ENCODE data around the gene L1CAM.

Gene L1CAM

GRCh38 chrX:153875391-153876111 is 10.4 kb downstream of the L1CAM start:
- peak; percentile 20 to 47 for DNase-seq (ENCODE audit: low read depth in 2 of 2)

- no peak for DNase-seq (ENCODE audit: low read depth in 2 of 2)
Measured at GRCh38 chrX:153874366-153875125, 11.4 kb downstream of the L1CAM start.

DNA sequence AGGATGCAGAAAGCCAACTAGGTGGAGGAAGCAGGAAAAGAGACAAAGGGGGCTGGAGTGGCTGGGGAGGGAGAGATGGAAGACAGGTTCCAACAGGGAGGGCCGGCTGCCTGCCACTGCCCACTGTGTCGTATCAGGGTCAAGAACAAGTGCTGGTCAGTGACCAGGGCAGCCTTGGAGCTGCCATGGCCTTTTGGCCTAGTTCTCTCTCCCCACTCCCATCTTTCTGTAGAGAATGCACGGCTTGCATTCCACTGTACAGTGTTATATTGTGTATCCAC is 11.9 kb downstream of the L1CAM start:
- no peak for DNase-seq (ENCODE audit: low read depth in 2 of 2)

DNA sequence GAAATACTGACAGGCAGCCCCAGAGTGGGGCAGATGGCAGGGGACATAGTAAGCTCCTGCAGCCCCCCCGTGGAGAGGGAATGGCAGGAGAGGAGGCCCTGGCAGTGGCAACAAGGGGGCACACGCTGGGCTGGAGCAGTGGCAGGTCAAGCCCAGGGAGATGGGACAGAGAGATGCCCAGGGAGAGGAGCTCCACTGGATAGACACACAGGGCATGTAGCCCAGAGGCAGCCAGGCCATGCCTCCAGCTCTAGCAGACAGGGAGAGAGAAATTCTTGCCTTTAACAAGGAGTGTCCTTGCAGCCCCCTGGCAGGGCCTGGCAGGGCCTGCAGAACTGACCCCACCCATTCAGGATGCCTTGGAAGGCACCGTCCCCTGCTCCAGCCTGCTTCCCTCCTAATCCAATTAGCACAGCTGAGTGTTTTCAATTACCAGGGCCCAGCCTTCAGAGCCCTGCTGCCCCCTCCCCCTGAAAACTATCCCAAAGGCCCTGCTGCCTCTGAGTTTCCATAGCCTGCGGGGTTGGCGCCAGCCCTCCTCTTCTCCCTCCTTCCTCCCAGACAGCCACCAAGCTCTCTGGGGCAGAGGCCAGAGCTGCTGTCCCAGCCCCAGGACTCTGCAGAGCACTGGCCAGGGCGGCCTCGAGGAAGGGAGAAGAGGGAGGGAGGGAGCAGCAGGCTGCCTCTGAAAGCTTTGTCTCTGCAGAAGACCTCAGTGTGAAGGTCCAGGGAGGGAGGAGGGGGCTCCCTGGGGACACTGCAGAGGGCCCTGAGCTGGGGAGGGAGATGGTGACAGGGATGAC is 12.5 kb downstream of the L1CAM start:
- no peak for DNase-seq (ENCODE audit: low read depth in 2 of 2)

GRCh38 chrX:153871946-153872878 is 13.8 kb downstream of the L1CAM start:
- no peak for DNase-seq (ENCODE audit: low read depth in 2 of 2)

GRCh38 chrX:153871451-153871850 is 14.5 kb downstream of the L1CAM start:
- no peak for DNase-seq (ENCODE audit: low read depth in 2 of 2)

GRCh38 chrX:153870791-153871360 is 15.1 kb downstream of the L1CAM start:
- no peak for DNase-seq (ENCODE audit: low read depth in 2 of 2)

- no peak for DNase-seq (ENCODE audit: low read depth in 2 of 2)
Measured at GRCh38 chrX:153870288-153870690, 15.7 kb downstream of the L1CAM start.

DNA sequence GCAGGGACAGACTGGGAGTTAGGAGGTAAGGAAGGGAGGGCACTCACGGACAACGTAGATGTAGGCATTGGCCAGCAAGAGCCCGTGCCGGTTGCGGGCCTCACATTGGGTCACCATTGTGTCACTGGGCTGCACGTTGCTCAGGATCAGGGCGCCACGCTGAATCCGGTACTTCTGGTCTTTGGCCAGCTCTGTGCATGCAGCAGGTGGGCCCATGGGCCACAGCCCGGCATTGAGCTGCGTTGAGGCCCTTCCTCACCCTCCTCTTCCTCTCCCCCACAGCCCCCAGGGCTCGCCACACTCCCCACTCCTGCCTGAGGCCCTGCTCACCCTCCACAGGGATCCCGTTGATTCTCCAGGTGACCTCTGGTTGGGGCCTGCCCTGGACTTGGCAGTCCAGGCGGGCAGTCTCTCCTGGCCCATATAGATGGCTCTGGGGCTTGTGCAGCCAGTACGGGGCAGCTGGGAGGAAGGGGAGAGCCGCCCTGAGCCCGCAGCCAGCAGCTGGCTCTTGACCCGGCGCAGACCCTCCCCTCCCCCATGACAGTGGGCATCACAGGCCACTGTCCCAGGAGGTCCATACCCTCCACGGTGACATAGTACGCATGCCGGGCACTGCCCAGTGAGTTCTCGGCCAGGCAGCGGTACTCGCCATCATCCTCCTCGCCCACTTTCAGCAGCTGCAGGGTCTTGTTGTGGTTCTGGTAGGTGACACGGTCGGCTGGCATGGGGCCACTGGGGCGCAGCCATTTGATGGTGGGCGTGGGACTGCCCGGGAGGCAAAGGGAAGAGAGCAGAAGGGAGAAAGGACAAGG is 16.3 kb downstream of the L1CAM start:
- DNase-seq (ENCODE audit: low read depth in 2 of 2): no peak

DNA sequence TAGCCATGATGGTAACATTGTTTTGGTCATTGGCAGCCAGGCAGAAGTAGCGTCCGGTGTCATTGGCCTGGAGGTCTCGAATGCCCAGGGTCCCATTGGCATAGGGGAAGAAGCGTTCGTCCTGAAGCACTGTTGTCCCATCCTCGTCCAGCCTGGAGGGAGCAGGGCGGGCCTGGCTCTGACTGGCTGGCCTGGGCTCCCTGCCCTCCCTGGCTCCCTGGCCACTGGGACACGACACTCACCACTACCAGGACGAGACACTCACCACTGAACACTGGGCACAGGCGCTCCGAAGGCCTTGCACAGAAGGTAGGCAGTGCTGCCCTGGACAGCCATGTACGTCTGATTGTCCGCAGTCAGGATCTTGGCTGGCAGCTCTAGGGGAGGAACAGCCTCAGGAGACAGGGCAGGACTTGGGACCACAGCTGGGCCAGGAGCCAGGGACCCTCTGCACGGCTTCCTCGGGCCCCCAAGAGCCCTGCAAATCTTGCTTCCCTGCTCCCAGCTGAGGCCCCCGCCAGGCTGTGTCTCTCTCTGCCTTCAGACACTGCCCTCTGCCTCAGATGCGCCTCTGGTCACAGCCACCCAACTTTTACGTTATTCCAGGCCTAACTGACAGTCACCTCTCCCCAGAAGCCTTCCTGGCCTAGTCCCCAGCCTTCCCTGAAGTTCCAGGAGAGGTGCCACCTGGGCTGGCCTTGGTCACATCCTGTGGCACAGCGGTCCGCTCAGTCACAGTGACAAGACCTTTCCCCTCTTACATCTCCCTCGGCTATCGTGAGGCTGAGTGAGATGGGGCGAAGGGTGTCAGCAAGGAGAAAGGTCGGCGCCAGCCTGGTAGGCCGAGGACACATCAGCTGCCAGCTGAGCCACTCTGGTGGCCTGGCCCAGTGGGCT is 17.1 kb downstream of the L1CAM start:
- no peak for DNase-seq (ENCODE audit: low read depth in 2 of 2)

DNA sequence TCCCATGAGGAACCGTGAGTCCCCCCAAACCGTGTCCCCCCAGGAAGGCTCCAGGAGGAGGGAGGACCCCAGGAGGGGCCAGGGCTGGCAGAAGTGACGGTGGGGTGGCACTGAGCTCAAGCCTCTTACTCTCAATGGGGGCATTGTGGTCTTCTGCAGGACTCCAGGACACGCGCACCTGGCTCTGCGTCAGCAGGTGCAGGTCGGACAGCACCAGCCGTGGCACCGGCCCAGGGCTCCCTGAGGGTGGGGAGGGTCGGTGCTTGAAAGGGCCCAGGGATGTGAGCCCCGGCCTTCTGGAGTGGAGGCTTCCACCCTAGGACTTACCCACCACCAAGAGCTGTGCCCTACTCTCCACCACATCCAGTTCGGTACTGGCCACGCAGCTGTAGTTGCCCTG is 18.3 kb downstream of the L1CAM start:
- DNase-seq (ENCODE audit: low read depth in 2 of 2): no peak

GRCh38 chrX:153867139-153867538 is 18.8 kb downstream of the L1CAM start:
- DNase-seq (ENCODE audit: low read depth in 2 of 2): no peak

DNA sequence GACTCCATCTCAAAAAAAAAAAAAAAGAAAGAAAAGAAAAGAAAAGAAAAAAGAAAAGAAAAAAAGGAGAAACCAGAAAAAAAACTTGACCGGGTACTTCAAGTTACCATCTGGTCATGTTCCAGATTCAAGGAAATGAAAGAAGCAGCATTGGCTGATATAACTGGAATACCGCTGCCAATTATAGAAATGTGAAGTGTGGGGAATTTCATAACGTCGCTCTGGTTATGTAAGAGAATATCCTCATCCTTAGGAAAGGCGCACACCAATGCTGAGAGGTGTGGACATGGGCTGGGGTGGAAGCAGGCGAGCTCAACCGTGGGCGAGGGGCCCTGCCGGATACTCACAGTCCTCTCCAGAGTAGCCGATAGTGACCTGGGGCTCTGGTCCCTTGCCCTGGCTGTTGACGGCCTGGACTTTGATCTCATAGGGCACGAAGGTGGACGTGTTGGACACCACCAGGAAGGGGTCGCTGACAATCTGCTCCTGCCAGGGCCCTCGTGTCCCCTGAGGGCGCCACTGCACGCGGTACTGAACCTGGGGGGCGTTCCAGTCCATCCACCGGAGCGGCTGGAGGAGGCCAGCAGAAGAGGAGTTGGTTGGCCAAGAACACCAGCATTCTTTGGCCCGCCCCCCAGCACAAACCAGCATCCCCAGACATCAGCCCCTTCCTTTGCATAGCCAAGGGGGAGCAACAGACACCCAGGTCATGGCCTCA is 19.5 kb downstream of the L1CAM start:
- DNase-seq (ENCODE audit: low read depth in 2 of 2): no peak

DNA sequence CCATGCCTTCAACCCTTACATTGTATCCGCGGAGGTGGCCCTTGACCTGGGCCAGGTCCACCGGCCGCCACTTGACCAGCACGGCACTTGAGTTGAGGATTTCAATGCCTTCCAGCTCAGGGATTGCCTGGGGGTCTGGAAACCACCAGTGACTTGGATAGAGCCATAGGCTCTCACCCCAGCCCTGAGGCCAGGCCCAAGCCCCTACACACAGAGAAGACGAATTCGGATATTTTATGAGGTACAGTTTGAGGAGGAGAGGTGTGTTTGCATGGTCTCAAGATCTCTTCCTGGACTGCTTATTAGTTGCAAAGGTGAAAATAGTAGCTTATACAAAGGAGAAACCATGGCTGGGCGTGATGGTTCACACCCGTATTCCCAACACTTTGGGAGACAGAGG is 20.3 kb downstream of the L1CAM start:
- no peak for DNase-seq (ENCODE audit: low read depth in 2 of 2)

- no peak for DNase-seq (ENCODE audit: low read depth in 2 of 2)
Measured at GRCh38 chrX:153865321-153865580, 20.7 kb downstream of the L1CAM start.

DNA sequence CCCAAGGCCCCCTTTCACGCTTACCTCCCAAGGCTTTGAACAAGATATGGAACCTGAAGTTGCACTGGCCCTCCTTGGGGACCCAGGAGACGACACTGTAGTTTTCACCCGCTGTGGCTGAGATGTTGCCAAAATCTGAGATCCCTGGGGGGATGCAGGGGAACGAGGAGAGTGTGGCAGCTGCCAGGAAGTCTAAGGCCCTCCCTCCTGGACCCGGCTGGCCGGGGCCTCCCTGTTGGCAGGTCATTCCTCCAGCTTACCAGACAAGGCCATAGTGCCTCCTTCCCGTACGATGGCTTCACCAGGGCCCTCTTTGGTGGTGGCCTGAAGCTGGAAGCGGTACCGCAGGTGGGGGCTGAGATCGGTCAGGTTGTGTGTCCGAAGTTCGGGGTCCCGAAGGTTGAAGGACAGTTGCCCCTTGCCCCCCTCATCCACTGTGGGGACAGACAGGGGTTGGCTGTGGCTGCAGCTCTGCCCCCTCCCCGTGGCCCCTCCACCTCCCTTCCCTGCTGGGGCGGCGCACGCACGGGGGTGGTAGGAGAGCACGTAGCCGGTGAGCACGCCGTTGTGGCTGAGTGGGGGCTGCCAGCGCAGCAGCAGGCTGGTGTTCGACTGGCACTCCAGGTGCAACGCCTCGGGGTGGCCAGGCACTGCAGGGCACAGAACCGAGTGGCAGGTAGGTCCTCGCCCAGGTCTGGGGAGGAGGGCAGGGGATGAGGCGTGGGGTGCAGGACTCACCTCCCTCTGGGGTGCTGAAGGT is 21.2 kb downstream of the L1CAM start:
- DNase-seq (ENCODE audit: low read depth in 2 of 2): no peak

DNA sequence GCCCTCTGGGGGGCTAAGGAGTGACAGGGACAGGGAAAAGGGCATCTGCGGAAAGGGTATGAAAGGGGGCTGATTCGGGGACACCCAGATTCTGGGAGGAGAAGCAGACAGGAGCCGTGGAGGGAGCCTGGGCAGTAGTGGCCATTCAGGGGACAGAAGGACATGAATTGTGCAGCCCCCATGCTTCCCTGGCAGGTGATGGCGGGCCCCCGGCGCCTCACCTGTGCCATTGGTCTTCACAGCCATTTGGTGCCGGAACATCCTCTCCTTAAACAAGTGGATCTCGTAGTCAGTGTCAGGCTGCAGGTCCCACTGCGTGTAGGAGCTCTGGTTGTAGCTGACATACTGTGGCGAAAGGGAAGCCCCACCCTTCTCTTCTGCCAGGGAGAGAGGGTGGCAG is 21.9 kb downstream of the L1CAM start:
- no peak for DNase-seq (ENCODE audit: low read depth in 2 of 2)

- no peak for DNase-seq (ENCODE audit: low read depth in 2 of 2)
Measured at GRCh38 chrX:153863251-153863991, 22.6 kb downstream of the L1CAM start.
